ENCODE data around the gene LRMDA.

LRMDA gene

DNA sequence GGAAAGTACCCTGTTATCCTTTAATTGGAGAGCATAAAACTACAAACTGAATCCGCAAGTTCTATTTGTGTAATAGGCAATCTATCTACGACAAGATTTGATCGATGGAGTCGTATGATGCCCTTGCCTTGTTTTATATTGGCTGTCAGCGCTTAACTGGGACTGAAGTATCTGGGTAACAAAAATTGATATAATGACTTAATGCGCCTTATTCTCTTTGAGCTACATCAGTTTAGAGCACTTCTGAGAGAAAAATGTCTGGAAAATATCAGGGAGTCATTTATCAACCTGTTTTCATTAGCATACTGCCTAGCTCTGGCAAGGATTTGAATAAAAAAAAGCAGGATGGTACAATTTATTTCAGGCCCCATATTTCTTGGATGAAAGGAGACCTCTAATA, 262.1 kb downstream of the LRMDA start:
- TF ChIP-seq, protein P1, sequence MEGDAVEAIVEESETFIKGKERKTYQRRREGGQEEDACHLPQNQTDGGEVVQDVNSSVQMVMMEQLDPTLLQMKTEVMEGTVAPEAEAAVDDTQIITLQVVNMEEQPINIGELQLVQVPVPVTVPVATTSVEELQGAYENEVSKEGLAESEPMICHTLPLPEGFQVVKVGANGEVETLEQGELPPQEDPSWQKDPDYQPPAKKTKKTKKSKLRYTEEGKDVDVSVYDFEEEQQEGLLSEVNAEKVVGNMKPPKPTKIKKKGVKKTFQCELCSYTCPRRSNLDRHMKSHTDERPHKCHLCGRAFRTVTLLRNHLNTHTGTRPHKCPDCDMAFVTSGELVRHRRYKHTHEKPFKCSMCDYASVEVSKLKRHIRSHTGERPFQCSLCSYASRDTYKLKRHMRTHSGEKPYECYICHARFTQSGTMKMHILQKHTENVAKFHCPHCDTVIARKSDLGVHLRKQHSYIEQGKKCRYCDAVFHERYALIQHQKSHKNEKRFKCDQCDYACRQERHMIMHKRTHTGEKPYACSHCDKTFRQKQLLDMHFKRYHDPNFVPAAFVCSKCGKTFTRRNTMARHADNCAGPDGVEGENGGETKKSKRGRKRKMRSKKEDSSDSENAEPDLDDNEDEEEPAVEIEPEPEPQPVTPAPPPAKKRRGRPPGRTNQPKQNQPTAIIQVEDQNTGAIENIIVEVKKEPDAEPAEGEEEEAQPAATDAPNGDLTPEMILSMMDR (IDR thresholded peaks at IDR 0.05; ENCODE audit: low read depth, low read length), result no peak
- DNase-seq (ENCODE audit: extremely low read depth, low read depth), result no peak

- TF ChIP-seq, protein P1 (IDR thresholded peaks at IDR 0.05; ENCODE audit: low read depth, low read length), result no peak
- no peak for DNase-seq (ENCODE audit: extremely low read depth, low read depth)
Observed at GRCh38 chr10:75694269-75694668, 262.8 kb downstream of the LRMDA start.

DNA sequence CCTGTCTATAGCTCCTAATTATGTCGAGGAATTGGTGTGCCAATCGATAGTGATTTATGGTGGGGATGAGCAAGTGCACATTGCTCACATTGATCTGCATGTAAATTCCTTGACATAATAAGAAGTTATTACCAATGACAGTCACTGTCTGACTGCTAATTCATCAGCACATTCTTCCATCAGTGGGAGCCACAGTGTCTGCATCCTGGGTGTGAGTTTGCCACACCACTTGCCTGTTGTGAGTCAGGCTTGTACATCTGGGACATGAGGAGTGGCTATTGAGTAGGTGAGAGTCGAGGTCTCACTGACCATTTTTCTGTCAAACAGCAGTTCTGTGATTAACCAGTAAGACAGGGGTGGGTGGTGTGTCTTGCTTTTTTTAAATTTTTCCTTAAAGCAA, 263.4 kb downstream of the LRMDA start:
- TF ChIP-seq, protein P1 (IDR thresholded peaks at IDR 0.05; ENCODE audit: low read depth, low read length), result no peak
- no peak for DNase-seq (ENCODE audit: extremely low read depth, low read depth)

DNA sequence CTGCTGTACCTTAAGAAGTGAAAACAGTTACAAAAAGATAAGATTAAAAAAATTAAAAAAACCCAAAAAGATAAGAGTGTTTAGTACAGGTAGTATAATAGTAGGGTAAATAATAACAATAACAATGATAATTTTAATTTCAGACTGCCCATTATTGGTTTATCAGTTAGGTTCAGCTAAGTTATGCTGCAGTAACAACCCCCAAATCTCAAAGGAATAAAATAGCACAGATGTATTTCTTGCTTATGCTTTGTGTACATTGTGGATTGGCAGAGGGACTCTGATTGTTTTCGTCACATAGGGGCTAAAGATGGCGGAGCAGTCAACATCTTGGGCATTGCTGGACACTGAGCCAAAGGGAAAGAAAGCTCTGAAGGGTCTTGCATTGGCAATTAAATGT, 264.6 kb downstream of the LRMDA start:
- no peak for DNase-seq (ENCODE audit: extremely low read depth, low read depth)
- TF ChIP-seq, protein P1 (IDR thresholded peaks at IDR 0.05; ENCODE audit: low read depth, low read length), result no peak

DNA sequence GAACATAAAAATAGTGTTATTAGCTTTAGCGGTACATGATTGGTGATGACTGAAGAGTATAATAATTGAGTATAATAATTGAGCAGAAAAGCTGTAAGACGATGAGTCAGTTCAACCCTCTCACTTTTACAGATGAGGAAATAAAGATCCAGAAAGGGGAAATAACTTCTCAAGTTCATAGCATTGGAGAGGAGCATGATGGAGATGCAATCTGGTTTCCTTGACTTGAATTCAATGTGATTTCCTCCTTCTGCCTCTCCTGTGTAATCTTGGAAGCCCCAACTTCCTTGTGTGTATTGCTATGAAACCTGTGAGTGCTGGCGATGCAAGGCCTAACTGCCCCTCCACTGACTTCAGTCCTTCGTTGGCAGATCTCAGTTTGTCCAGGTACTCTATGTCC, 265.1 kb downstream of the LRMDA start:
- DNase-seq (ENCODE audit: extremely low read depth, low read depth), result no peak
- TF ChIP-seq, protein P1 (IDR thresholded peaks at IDR 0.05; ENCODE audit: low read depth, low read length), result no peak

DNA sequence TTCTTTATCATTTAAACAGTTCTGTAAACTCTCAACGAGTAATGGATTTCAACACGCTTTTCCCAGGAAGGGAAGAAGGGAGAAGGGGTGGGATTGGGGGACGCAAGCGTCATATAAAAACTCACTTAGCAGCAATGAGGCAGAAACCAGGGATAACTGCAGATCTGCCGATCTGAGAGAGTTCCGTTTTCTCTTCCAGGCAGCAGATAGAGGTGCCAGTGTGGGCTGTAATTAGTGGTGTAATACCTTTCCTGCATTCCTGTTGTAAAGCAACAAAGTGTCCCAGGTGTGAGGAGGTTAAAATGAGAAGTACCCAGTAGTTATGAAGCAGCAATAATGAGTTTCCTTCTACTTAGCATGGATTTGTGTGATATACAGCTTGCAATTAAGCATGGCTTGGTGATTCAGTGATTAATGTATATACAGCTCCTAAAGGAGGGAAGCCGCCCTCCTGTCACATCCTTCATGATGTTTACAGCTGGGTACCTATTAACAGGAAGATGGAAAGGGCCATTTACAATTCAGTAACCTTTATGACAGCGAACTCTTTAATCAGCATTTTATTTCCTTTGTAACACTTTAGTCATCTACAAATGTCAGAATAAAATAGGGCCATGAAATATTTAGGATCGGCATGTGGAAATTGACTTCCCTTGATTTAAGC, 271.9 kb downstream of the LRMDA start:
- no peak for DNase-seq (ENCODE audit: extremely low read depth, low read depth)
- TF ChIP-seq, protein P1 (IDR thresholded peaks at IDR 0.05; ENCODE audit: low read depth, low read length), result no peak

GRCh38 chr10:75705426-75705825, 274.0 kb downstream of the LRMDA start:
- DNase-seq (ENCODE audit: extremely low read depth, low read depth), result no peak
- TF ChIP-seq, protein P1 (IDR thresholded peaks at IDR 0.05; ENCODE audit: low read depth, low read length), result no peak

Measured in AG09319 (cell line).